ENCODE data around the gene ACIN1. TPM values are rescaled to one million over a fixed set of nuclear protein-coding genes. Genes with fewer than 3 reads are reported as not detected.

The ACIN1 gene
- total and polyA plus RNA-seq, 10 of the 15 experiments (the other 5 are each of a cell fraction or from before 2014, with no cell fraction given), result 4.3 to 148 (median 93.4) TPM

DNA sequence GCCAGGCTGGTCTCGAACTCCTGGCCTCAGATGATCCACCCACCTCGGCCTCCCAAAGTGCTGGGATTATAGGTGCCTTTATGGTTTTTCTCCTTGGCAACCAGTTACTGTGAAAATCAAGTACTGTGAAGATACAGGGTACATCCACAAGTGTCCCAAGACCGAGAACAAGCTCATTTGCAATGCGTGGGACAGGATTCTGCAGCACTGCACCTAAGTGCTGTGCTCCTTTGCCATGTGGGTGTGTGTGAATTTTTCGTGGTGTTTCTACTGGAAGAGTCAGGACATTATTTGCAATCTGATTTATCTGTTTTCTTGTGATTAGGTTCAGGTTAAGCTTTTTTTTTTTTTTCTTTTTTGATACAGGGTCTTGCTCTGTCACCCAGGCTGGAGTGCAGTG lies 77.8 kb downstream of the ACIN1 start:
- no peaks in the 10 kb centered on the region for H3K9me3 ChIP-seq (replicated peaks; ENCODE audit: control insufficient read depth, insufficient read depth, low read length)
- CTCF ChIA-PET, result interaction anchor here (0.8 to 2.3 kb wide), 6 partner anchors 10 to 54 kb away, joined by 4 to 9 read pairs (median 6); no protein-coding TSS in a partner anchor
- 73% methylated on average over 5 of the region's 5 CpGs for WGBS (ENCODE audit: insufficient coverage, insufficient replicate concordance, low lambda C conversion rate, missing lambda C conversion rate)
- in situ Hi-C loops (cut with MboI) (no loop called here), intact Hi-C loops (cut with micrococcal nuclease; ENCODE audit: unreplicated experiment) (no loop called here)
- H3K4me2 ChIP-seq (ENCODE audit: control insufficient read depth, insufficient read depth), result no peak overlapping the region
- BruUV-seq (replicated peaks), result no TSS peak
- FAIRE-seq (no peak), ATAC-seq (no peak), DNase-seq (ENCODE audit: low read depth, low spot score) (no peak)
- no peak overlapping the region for H3K27ac ChIP-seq (ENCODE audit: control insufficient read depth, insufficient read depth)
- no peaks in the 10 kb centered on the region for H3K27me3 ChIP-seq (replicated peaks in 1 of 2; ENCODE audit: control insufficient read depth in 2 of 2, insufficient read depth in 2 of 2, low read length in 1 of 2)
- RAD21 ChIA-PET (ENCODE audit: unreplicated experiment), result interaction anchor here (0.7 to 1.6 kb wide), 2 partner anchors 11 to 25 kb away, joined by 3 to 6 read pairs; no protein-coding TSS in a partner anchor
- H3K4me1 ChIP-seq (ENCODE audit: control insufficient read depth, insufficient read depth, low read length), result no peaks in the 10 kb centered on the region
- POLR2A ChIA-PET, result no interaction called here
- H3K9ac ChIP-seq (ENCODE audit: control insufficient read depth, insufficient read depth, low read length), result no peak overlapping the region
- H2AFZ ChIP-seq (ENCODE audit: control insufficient read depth, low read depth, low read length), result no peak overlapping the region
- no peaks in the 10 kb centered on the region for H3K79me2 ChIP-seq (ENCODE audit: control insufficient read depth, insufficient read depth, low read length)
- no peak overlapping the region for H3K4me3 ChIP-seq
- SMC1A ChIA-PET (ENCODE audit: uncharacterized antibody, unreplicated experiment), result interaction anchor here (1.2 to 1.9 kb wide), 5 partner anchors 11 to 39 kb away, joined by 3 to 5 read pairs (median 4); no protein-coding TSS in a partner anchor
- no peaks in the 10 kb centered on the region for H4K20me1 ChIP-seq (ENCODE audit: control insufficient read depth, insufficient read depth)
- no peaks in the 10 kb centered on the region for H3K36me3 ChIP-seq (ENCODE audit: control insufficient read depth in 2 of 2, insufficient read depth in 2 of 2, low read length in 1 of 2)
- no peak for TF ChIP-seq CBX3 (IDR thresholded peaks at IDR 0.05; ENCODE audit: borderline replicate concordance, low read depth)
- TF ChIP-seq, protein P1, sequence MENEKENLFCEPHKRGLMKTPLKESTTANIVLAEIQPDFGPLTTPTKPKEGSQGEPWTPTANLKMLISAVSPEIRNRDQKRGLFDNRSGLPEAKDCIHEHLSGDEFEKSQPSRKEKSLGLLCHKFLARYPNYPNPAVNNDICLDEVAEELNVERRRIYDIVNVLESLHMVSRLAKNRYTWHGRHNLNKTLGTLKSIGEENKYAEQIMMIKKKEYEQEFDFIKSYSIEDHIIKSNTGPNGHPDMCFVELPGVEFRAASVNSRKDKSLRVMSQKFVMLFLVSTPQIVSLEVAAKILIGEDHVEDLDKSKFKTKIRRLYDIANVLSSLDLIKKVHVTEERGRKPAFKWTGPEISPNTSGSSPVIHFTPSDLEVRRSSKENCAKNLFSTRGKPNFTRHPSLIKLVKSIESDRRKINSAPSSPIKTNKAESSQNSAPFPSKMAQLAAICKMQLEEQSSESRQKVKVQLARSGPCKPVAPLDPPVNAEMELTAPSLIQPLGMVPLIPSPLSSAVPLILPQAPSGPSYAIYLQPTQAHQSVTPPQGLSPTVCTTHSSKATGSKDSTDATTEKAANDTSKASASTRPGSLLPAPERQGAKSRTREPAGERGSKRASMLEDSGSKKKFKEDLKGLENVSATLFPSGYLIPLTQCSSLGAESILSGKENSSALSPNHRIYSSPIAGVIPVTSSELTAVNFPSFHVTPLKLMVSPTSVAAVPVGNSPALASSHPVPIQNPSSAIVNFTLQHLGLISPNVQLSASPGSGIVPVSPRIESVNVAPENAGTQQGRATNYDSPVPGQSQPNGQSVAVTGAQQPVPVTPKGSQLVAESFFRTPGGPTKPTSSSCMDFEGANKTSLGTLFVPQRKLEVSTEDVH (IDR thresholded peaks at IDR 0.05; ENCODE audit: low read depth, partially characterized antibody), result no peak
- no peak for TF ChIP-seq ZNF622 (IDR thresholded peaks at IDR 0.05)
- TF ChIP-seq ETV6 (conservative IDR thresholded peaks at IDR 0.05 in 1 of 2, IDR thresholded peaks at IDR 0.05 in 1 of 2; ENCODE audit: borderline replicate concordance in 1 of 2, low read depth in 1 of 2), result no peak
- TF ChIP-seq SMARCA5 (IDR thresholded peaks at IDR 0.05), result no peak
- no peak for TF ChIP-seq GABPA (IDR thresholded peaks at IDR 0.05; ENCODE audit: low read depth)
- TF ChIP-seq, protein P2, sequence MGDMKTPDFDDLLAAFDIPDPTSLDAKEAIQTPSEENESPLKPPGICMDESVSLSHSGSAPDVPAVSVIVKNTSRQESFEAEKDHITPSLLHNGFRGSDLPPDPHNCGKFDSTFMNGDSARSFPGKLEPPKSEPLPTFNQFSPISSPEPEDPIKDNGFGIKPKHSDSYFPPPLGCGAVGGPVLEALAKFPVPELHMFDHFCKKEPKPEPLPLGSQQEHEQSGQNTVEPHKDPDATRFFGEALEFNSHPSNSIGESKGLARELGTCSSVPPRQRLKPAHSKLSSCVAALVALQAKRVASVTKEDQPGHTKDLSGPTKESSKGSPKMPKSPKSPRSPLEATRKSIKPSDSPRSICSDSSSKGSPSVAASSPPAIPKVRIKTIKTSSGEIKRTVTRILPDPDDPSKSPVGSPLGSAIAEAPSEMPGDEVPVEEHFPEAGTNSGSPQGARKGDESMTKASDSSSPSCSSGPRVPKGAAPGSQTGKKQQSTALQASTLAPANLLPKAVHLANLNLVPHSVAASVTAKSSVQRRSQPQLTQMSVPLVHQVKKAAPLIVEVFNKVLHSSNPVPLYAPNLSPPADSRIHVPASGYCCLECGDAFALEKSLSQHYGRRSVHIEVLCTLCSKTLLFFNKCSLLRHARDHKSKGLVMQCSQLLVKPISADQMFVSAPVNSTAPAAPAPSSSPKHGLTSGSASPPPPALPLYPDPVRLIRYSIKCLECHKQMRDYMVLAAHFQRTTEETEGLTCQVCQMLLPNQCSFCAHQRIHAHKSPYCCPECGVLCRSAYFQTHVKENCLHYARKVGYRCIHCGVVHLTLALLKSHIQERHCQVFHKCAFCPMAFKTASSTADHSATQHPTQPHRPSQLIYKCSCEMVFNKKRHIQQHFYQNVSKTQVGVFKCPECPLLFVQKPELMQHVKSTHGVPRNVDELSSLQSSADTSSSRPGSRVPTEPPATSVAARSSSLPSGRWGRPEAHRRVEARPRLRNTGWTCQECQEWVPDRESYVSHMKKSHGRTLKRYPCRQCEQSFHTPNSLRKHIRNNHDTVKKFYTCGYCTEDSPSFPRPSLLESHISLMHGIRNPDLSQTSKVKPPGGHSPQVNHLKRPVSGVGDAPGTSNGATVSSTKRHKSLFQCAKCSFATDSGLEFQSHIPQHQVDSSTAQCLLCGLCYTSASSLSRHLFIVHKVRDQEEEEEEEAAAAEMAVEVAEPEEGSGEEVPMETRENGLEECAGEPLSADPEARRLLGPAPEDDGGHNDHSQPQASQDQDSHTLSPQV (IDR thresholded peaks at IDR 0.05), result no peak
- no peak for TF ChIP-seq TARDBP (IDR thresholded peaks at IDR 0.05; ENCODE audit: borderline replicate concordance)
- no peak for TF ChIP-seq YY1 (IDR thresholded peaks at IDR 0.05; ENCODE audit: low read depth, low read length)
- TF ChIP-seq, protein P3, sequence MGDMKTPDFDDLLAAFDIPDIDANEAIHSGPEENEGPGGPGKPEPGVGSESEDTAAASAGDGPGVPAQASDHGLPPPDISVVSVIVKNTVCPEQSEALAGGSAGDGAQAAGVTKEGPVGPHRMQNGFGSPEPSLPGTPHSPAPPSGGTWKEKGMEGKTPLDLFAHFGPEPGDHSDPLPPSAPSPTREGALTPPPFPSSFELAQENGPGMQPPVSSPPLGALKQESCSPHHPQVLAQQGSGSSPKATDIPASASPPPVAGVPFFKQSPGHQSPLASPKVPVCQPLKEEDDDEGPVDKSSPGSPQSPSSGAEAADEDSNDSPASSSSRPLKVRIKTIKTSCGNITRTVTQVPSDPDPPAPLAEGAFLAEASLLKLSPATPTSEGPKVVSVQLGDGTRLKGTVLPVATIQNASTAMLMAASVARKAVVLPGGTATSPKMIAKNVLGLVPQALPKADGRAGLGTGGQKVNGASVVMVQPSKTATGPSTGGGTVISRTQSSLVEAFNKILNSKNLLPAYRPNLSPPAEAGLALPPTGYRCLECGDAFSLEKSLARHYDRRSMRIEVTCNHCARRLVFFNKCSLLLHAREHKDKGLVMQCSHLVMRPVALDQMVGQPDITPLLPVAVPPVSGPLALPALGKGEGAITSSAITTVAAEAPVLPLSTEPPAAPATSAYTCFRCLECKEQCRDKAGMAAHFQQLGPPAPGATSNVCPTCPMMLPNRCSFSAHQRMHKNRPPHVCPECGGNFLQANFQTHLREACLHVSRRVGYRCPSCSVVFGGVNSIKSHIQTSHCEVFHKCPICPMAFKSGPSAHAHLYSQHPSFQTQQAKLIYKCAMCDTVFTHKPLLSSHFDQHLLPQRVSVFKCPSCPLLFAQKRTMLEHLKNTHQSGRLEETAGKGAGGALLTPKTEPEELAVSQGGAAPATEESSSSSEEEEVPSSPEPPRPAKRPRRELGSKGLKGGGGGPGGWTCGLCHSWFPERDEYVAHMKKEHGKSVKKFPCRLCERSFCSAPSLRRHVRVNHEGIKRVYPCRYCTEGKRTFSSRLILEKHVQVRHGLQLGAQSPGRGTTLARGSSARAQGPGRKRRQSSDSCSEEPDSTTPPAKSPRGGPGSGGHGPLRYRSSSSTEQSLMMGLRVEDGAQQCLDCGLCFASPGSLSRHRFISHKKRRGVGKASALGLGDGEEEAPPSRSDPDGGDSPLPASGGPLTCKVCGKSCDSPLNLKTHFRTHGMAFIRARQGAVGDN (IDR thresholded peaks at IDR 0.05), result no peak
- TF ChIP-seq IRF4 (IDR thresholded peaks at IDR 0.05; ENCODE audit: low read depth, low read length), result no peak
- TF ChIP-seq PAX8 (IDR thresholded peaks at IDR 0.05), result no peak
- TF ChIP-seq ZNF274 (IDR thresholded peaks at IDR 0.05; ENCODE audit: insufficient read depth, insufficient read length), result no peak
- TF ChIP-seq ZBED1 (IDR thresholded peaks at IDR 0.05; ENCODE audit: borderline replicate concordance), result no peak

Measured in GM12878 (cell line).